Stimulated activated CD4-positive, alpha-beta T cell treated with anti-CD3 and anti-CD28 coated beads, Interleukin-1b, Interleukin-23, amount 100 ng/mL, for 48 hours (primary cell): ENCODE measurements around the gene RFNG.
"Not testable (repeated sequence)": the region's sequence is repeated elsewhere in the genome, so short reads cannot be mapped to it uniquely, and the experiment has no call there.

Experiments used
- DNase-seq: peaks from one replicate; pipeline ENCODE4 v3.0.0-alpha.2; 2020

RFNG gene

GRCh38 chr17:82041144-82041814 is 10.3 kb downstream of the RFNG start:
- DNase-seq: no peak

DNA sequence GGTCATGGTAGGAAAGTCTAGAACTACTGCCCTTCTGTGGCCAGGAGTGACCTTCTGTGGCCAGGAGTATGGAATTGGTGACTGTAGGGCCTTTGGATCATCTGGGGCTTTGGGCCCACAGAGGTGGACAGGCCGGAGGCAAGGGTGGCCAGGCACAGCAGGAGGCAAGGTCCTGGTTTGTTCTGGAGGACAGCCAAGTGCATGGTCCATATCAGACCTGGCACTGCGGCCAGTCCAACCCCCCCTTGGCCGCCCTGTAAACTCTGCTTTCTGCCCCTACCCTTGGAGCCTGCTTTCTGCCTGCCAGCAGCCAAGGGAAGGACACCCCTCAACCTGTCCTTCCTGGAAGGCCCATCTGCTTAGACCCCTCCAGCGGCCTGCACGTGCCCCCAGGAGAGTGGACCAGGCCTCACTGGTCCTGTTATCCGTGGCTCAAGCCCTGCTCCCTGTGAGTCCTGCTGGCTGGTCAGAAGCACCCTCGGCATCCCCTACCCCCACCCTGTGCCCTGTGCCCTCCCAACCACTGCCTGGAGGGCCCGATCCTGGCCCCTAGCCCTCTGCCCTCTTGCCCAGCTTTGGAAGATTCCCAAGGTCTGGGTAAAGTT is 11.8 kb downstream of the RFNG start:
- DNase-seq: no peak

- not testable (repeated sequence) for DNase-seq
These were observed 12.7 kb downstream of the RFNG start for GRCh38 chr17:82038796-82039409.

DNA sequence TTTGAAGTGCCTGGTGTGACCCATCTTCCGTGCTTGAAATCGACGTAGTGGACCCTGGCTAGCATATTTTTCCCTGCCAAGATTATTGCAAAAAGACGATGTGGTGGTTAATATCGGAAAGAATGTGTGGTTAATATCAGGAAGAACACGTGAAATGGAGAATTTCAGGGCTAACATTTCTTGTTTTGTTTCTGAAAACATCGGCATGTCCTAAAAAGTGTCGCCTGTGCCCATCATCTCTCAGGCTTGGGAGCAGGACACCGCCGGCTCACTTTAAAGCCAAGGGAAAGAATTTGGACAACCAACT is 13.8 kb downstream of the RFNG start:
- no peak for DNase-seq

GRCh38 chr17:82037092-82037888 is 14.3 kb downstream of the RFNG start, which contains the start of gene DCXR:
Gene DCXR, minus strand, starts transcription at chr17:82037697. Its CDS starts 15 bp downstream, at chr17:82037682.
- DNase-seq: peak; percentile 96

GRCh38 chr17:82036634-82037091 is 14.9 kb downstream of the RFNG start:
- no peak for DNase-seq

- no peak for DNase-seq
These were observed 15.5 kb downstream of the RFNG start for GRCh38 chr17:82035956-82036633.

DNA sequence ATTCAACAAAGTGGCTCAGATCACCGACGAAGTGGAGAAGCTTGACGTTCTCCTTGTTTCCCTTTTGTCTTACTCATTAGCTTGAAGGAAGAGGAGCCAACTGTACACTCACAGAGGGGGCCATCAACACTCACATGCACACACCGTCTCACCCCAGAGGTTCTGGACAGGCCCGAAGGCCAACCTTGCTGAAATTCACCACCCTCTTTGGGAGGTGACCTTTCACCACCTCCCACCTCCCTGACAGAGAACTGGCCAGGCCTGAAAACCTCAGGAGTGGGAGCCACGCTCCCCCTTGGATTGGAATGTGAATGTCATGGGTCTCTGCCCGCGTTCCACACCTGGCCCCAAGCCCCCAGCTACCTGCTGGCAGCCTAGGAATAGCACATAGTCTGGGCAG is 16.1 kb downstream of the RFNG start:
- DNase-seq: no peak

DNA sequence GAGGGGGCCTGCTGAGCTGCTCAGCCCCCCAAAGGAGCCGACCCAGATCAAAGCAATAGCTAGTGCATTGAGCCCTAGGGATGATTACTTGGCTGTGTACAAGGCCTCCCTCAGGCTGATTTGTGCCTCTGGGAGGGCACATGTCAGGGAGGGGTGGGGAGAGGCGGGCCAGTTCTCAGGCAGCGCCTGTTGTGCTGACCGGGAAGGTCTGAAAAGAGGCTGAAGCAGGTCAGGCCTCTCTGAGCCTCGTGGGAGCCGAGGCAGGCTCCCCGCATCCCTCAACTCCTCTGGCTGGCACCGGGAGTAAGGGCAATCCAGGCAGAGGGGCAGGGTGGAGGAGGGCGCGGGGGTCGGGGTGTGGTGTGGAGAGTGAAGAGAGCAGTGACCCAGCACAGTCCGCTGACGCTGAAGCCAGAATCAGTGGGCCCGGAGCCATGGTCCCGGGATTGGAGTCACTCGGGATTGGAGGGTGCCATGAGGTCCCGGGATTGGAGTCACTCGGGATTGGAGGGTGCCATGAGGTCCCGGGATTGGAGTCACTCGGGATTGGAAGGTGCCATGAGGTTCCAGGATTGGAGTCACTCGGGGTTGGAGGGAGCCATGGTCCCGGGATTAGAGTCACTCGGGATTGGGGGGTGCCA is 17.1 kb downstream of the RFNG start:
- no peak for DNase-seq

DNA sequence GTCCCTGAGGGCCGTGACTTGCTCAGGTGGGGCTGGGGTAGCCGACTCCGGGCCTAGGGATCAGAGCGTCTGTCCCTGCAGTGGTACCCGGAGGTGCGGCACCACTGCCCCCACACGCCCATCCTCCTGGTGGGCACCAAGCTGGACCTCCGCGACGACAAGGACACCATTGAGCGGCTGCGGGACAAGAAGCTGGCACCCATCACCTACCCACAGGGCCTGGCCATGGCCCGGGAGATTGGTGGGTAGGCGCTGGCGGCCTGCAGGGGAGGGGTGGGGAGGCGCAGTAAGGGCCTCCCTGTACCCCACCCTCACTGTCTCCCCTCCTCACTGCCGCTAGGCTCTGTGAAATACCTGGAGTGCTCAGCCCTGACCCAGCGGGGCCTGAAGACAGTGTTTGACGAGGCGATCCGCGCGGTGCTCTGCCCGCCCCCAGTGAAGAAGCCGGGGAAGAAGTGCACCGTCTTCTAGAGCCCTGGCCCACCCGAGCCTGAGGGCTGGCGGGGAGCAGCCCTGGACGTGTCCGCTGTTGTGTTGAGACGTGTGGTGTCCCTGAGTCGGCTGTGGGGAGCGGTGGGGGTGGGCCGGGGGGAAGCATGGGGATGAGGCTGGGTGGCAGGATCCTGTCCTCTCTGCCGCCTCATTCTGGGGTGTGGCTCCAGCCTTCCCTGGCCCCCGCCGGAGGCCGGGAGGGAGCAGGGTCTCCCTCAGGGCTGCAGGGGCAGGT is 18.1 kb downstream of the RFNG start:
- DNase-seq: no peak

DNA sequence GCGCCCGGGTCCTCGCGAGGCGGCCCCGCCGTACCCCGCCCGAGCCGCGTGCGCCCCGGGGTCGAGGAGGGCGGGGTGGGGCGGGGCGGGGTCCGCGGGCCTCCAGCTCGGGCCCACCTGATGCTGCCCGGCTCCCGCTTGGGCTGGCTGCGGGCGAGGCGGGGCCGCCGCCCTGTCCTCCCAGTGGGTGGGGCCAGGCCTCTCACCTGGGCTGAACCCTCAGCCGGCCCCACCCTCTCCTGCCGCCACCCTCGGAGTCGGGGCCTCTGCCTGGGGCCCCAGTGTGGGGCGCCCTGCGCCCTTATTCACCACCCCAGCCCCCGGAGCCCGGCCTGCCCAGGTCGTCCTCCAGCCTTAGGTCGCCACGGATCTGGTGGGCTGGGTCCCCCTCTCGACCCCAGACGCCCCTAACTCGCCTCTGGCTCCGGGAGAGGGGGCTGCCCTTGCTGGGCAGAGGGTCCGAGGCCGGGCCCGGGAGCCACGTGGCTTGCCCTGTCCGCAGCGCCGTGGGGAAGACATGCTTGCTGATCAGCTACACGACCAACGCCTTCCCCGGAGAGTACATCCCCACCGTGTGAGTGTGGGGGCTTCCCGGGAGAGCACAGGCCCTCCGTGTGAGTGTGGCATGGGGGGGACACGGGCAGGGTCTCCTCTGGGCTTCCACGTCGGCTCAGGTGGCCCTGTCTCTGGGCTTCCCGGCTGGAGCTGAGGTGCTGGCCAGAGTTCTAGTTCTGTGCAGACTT is 19.6 kb downstream of the RFNG start:
- DNase-seq: peak; percentile 47

GRCh38 chr17:82031303-82031884 is 20.2 kb downstream of the RFNG start, which contains the start of gene RAC3:
Gene RAC3, plus strand, starts transcription at chr17:82031678. Its CDS starts 84 bp downstream, at chr17:82031762.
- no peak for DNase-seq

GRCh38 chr17:82030470-82031302 is 20.9 kb downstream of the RFNG start:
- DNase-seq: peak; percentile 81

GRCh38 chr17:82029990-82030469 is 21.6 kb downstream of the RFNG start:
- no peak for DNase-seq

DNA sequence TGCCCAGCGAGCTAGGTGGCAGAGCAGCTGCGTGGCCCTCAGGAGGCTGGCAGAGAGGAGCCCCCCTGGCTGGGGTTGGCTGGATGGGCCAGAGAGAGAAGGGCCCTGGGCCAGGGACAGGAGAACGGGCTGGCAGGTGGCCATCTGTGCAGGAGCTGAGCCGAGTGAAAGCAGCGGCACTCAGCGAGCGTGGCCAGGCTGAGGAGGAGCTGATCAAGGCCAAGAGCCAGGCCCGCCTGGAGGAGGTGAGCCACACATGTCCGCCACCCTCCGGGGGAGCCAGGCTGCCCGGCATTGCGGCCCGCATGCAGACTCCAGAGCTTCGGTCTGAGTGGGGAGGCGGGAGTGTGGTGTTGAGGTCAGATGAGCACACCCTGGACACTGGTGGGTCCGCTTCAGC is 22.2 kb downstream of the RFNG start:
- DNase-seq: no peak

DNA sequence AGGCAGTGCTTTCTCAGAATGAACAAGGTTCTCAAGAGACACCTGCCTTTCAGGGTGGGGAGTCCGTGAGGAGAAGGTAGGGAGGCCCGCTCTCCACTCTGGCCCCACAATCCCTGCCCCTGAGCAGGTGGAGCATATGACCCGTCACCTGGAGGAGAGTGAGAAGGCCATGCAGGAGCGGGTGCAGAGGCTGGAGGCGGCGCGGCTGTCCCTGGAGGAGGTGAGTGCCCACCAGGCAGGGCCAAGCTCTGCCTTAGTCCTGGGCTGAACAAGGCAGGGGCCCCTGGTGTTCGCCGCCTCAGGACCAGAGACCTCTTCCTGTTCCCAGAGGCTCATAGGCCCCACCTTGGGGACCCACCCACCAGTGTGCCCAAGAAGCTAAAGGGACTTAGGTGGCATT is 22.6 kb downstream of the RFNG start:
- DNase-seq: no peak

DNA sequence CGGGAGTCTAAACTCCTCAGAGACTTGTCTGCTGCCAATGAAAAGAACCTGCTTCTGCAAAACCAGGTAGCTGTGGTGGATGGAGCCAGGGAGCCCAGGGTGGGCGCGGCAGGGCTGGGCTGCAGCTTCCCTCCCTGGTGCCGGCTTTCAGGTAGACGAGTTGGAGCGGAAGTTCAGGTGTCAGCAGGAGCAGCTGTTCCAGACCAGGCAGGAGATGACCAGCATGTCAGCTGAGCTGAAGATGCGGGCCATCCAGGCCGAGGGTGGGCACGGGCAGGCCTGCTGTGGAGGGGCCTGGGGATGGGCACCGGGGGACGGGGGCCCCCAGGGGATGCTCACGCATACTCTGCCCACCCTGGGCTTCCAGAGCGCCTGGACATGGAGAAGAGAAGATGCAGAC is 23.4 kb downstream of the RFNG start:
- no peak for DNase-seq

GRCh38 chr17:82025401-82026107 is 26.1 kb downstream of the RFNG start:
- no peak for DNase-seq

GRCh38 chr17:82024859-82025258 is 26.8 kb downstream of the RFNG start:
- no peak for DNase-seq
